ENCODE data around the gene RAPGEF1.

The RAPGEF1 gene

DNA sequence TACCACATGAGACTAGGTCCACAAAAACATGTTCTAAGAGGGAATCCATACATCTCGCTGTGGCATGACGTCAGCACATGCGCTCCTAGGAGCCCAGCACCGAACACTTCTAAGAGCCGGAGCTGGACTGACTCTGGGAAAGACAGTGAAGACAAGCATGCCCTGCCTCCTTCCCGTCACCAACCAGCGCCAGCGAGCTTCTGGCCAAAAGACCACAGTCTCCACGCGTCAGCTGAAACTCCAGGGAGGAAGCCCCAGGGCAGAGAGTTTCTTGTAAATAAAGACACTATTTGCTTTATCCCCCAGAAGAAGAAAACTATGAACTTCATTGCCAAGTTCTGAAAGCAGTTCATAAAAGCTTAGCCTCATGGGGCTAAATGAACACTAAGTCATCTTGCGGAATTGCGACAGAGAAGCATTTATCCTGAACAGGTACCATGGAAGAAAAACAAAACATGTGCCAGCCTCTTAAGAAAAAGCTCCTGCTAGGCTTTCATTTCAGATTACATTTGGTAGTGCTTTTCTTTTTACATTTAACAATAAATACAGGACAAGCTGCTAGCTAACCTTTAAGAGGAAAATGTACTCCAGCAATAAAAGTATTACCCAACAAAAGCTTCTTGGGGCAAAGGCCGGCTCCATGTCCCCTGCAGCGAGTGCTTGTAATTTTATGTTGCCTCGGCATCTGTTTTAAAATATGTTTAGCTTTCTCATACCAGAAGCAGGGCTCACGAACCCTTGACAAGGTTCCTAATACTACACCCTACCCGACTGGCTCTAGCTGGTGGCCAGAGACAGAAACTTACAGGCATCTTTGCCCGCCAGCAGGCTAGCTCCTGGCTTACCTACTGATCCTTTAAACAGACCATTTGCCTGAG is 98.0 kb downstream of the RAPGEF1 start:
- no peak for DNase-seq

- DNase-seq: no peak
Observed at GRCh38 chr9:131640438-131641137, 99.3 kb downstream of the RAPGEF1 start.

- DNase-seq: no peak
Observed at GRCh38 chr9:131639769-131640437, 100.0 kb downstream of the RAPGEF1 start.

DNA sequence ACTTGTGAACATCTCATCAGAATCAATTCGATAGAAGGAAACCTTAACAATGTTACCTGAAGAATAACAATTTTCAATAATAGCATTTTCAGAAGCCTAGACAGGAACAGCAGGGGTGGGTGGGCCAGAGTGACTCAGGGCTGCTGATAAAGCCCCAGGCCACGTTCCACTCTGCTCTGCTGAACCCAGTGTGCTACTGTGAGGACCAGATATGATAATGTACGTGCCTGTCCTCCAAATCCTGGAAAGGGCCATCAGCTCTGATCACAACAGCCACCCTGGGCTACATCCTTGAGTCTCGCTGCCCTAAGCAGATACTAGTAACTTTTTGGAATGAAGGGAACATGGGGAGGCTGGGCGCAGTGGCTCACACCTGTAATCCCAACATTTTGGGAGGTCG is 103.3 kb downstream of the RAPGEF1 start:
- DNase-seq: no peak

DNA sequence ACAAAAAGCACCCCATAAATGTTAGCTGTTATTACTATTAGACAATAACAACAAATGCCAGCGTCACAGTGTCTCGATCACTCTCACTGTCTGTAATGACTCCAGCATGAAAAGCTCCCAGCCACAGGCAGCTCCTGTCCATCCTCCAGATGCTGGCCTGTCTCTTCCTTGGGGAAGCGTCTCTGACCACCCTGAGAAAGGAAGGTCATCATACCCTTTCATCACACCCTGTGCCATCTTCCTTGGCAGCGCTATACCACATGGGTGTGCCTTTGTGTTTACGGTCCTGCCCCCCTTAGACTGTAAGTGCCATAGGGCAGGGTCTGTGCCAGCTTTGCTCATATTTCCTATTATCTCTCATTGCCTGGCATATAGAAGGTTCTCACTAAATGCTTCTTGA is 104.0 kb downstream of the RAPGEF1 start:
- no peak for DNase-seq

DNA sequence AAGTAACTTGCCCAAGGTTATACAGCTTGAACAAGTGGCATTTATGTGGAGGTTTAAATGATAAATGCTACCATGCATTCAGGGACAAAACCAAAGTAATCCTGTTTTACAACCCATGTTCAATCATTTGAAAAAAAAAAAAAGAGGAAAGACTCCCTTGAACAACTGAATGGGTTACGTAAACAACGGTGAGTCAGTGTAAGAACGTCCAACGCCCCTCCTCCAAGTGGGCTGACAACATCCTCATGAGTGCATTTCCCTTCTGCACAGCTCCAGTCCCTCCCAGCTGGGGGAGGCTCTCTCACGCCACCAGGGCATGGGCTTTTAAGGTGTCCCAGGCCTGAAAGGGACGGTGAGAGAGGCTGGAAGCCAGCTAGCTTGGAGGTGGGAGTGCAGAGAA is 104.6 kb downstream of the RAPGEF1 start:
- DNase-seq: peak; percentile 85

DNA sequence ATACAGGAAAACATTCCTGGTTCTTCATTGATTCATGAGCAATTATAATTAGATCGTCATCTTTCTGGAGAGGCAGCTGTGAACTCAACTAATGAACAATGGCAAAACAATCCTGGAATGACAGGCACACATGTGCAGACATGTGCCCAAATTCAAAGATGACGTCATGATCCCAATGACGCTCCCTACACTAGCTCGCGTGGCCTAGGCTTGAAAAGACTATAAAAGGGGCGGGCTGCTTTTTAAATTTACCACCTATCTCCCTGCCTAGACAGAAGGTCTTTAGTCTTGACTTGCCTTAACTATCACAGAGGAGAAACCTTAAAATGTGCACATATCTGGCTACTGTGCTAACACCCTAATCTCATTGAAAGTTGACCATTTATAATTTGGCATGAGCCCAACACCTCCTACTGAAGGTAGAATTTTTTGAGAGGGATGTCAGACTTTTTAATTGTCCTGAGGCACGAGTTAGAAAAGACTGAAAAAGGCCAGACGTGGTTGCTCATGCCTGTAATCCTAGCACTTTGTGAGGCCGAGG is 106.3 kb downstream of the RAPGEF1 start:
- no peak for DNase-seq

DNA sequence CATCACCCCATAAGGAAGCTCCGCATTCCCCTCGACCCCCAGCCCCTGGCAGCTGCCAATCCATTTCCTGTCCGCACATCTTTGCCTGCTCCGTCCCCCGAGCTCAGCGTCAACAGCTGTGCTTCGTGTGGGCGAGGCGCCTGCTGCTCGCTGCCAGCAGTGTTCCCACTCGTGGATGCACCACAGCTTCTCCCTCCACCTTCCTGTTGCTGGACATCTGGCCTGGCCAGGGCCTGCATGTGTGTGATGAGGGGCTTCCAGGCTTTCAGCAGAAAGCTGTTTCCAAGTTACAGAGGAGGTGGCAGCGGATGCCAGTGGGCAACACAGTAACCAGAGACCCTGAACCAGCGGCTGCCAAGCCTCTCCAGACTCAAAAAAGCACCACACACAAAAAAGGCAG is 108.6 kb downstream of the RAPGEF1 start:
- DNase-seq: no peak

DNA sequence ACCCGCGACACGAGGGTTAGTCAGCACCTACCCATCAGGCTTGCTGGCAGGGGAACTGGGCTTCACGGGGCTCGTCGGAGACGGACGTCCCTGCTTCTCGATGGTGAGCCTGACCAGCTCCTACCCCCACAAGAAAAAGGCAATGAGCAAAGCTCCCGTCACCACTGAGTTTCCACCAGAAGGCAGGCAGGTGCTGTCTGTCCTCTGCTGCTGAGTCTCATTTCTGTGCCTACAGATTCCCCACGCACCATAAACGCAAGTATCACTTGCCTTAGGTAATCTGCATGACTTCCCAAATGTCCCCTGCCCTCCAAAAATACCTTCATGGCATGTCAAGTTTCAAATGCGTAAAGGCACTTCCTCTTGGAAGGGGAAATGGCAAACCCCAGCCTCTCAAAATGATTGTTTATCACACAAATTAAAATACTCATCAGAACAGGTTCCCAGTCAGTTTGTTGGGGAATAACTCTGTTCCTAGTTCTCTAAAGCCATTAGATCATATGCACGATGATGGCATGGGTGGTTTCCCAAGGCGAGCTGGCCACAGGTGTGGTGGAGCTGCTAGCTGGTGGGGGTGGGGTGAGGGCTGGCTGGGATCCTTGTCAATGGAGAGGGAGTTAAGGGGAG is 109.6 kb downstream of the RAPGEF1 start:
- peak; percentile 53 for DNase-seq

DNA sequence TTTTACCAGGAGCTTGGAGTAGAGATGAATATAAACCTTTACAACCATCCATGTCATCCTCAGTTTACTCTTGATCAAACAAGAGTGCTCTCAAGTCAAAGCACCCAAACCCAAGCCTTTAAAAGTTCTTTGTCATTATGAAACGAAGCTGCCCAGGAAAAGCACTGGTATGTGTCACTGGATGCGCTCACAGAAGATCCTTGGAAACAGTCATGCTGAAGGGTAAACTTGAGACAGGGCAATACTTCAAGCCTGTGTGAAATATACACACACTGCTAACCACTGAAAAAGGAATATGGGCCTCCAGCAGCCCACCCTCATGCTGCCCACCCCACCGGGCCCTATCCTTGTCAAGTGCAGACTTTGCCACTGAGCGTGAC is 110.1 kb downstream of the RAPGEF1 start:
- DNase-seq: no peak

- DNase-seq: no peak
Observed at GRCh38 chr9:131629226-131629500, 110.7 kb downstream of the RAPGEF1 start.

DNA sequence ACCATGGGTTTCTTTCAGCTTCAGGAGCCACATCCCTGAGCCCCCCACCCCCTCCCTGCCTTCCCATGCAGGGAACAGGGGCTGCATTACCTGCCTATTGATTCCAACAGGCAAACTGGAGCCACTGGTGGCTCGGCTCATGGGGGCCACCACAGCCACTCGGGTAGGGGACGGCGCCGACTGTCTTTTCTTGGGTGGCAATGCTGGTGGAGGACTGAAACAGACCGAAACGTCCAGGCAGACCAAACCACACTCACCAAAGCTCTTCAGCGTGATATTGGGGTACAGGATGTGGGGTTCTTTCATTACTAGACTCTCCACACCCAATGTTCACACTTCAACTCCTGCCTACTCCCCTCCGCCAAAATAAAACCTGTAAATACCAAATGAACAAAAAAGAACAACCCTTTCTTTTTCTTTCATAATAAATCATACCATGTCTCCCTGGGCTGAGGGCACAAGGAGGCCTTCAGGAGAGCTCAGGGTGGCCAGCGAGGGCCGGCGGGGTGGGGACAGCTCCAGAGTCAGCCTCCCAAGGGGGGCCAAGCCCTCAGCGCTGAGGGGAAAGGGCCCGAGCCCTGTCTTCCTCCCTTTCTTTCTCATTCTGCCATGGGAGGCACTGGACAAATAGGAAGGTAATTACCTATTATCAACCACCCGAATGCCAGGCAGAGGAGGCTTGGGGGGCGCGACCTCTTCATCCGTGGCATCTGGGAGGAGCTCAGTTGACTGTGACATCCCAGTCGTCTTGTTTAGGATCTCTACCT is 111.2 kb downstream of the RAPGEF1 start:
- peak; percentile 75 for DNase-seq

- peak; percentile 91 for DNase-seq
Observed at GRCh38 chr9:131627648-131628458, 112.0 kb downstream of the RAPGEF1 start.

DNA sequence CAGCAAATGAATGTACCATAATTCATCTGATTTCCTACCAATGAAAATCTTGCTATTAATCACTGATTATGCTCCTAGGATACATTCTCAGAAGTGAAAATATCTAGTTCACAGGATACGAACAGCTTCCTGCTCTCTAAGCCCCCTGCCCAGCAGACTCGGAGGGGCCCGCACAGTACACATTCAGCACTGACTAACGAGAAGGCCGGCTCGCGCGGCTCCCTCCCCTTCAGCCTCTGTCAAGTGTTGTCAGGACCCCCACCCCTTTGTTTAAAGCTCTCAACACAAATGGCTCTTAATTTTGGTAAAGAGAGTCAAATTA is 112.6 kb downstream of the RAPGEF1 start:
- no peak for DNase-seq

DNA sequence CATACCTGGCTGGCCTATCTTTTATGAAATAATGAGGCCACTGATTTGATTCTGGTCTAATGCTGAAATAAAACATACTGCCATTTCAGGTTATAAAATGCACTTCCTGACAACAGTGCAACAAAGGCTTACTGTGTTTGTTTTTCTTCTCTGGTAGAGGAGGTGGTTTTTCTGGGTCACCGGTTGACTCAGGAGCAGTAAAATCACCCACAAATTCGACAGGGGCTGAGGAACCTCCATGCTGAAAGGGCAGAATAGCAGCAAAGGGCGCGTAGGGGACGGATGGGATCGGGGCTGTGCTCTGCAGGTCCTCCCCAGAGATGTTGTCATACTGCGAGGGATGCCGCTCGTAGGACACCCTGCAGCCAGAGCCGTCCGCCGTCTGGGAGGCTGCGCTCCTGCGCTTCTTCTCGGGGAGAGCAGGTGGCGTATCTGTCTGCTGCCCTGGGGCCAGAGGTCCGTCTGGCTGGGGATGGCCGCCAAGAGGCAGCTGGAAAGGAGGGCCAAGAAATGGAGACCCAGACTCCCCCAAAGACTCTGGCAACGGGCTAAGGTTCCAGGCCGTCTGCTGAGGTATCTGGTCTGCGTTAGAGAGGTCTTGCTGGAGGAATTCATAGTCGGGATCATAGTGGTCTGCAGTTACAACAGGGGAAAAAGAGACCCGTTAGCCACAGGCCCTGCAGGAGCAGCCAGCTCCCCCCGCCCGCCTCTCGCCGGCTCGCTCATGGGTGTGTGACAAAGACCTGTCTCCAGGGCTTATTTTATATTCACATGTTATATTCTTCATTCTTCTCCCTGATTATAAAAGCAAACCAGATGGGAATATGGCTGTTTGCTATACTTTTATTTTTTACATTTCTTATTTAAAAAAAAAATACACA is 113.8 kb downstream of the RAPGEF1 start:
- DNase-seq: peak; percentile 46

DNA sequence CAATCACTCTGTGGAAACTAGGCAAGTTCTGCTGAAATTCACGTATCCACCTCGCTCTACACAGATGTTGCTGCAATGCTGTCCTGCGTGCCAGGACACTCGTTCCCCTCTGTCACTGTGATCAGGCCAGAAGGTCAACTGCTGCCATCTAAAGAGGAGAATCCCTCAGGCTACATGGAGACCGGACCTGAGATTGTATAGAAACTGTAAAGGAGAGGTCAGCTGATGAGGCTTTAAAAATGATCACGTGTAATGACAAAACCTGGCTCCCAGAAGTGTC is 114.4 kb downstream of the RAPGEF1 start:
- no peak for DNase-seq

DNA sequence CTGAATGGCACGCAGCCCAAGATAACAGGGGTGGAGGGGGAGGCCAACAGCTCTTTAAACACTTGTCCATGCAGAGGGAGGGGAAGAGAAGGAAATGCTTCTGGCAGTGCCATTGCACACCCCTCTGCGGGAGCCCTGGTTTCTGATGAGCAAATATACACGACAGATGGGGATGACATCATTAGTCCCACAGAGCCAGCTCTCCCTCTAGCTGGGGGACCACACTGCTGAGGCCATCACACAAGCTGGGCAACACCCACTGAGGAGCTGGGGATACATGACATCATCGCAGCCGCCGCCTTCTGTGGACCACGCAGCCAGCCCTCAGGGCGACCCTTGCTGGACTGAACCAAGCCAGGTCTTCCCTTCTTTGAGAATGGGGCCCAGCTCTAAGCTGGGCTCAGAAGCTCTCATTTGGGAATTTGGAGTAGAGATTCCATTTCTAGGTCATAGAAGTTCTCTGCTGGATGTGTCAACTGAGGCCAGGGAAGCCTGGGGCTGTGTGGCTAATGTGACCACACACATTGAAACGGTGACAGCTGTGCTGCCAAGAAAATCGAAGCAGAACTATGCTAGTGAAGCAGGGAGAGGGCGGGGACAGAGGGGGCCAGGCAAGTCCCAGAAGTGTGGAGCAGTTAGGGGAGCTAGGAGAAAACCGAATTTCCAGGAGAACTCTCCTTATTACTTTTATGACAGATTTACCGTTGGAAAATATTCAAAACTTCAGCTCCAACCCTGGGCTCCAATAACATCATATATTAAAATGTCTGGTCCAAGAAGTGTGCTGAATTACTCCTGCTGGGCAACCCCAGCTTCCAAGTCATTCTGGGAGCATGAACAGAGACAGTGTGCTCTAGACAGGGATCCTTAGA is 115.0 kb downstream of the RAPGEF1 start:
- DNase-seq: no peak

- no peak for DNase-seq
Observed at GRCh38 chr9:131623655-131624330, 116.1 kb downstream of the RAPGEF1 start.

DNA sequence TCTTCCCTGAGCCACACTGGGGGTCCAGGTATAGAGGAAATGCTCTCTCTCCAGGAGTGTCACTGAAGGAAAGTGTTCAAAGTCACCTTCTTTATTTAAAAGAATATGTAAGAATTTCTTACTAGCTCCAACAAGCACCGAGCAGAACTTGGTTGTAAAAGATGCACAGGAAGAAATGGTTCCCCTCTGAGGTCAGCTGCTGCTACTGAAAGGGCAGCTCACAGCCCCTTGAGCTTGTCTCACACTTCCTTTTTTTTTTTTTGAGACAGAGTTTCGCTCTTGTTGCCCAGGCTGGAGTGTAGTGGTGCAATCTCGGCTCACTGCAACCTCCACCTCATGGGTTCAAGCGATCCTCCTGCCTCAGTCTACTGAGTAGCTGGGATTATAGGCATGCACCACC is 117.4 kb downstream of the RAPGEF1 start:
- DNase-seq: no peak
